ENCODE measurements around the gene RIOX2. TPM values are rescaled to one million over a fixed set of nuclear protein-coding genes. Genes with fewer than 3 reads are reported as not detected.

RIOX2 gene
- total RNA-seq, 2 donors from 2014 or later = 22.1 to 32.3 TPM

DNA sequence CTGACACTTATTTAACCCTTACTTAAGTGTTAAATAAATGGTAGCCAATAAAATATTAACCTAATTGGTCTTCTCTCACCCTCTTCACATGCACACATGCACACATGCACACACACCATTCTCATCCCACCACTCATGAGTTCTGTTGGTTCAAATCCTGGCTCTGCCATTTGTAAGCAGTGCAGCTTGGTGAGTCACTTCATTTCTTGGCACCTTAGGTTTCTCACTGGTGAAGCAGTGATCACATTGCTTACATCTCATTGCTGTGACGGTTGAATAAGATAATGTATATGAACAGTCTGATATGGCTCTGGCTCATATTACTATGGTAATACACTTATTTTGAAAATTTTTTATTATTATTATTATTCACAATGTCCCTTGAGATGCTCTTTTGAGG, 33.8 kb downstream of the RIOX2 start:
- H3K36me3 ChIP-seq (replicated peaks in 1 of 2; ENCODE audit: insufficient read depth in 1 of 2, low read depth in 2 of 2) = peaks cover 0 to 8% of the 10 kb centered on the region in 2 donors
- WGBS, 2 donors = 90% methylated on average over 1 of the region's 1 CpG

DNA sequence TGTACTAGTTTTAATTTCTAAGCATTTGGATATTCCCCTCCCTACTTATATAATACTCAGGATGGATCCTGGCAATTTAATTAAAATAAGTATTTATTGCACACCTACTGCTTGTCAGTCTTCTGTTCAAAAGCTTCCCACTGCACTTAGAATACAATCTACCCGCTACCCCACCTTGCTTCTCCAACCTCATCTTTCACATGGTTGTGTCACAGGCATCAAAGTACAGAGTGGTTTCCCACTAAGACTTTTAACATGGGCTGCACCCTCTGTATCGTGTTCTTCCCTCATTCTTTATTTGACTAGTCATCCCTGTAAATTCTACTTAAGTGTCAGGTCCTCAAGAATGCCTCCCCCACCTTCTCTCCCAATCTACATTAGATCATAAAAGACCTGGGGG, 35.0 kb downstream of the RIOX2 start:
- 84 to 96% methylated on average over 2 of the region's 2 CpGs for WGBS, 2 donors
- H3K4me1 ChIP-seq = peaks cover 2% of the 10 kb centered on the region
- DNase-seq (no peak), ATAC-seq (no peak)
- no peaks in the 10 kb centered on the region for H3K9me3 ChIP-seq
- TF ChIP-seq CTCF (IDR thresholded peaks at IDR 0.05) (no peak), POLR2A (IDR thresholded peaks at IDR 0.05) (no peak)
- intact Hi-C loops (cut with DNase I) = no loop called here
- no peaks in the 10 kb centered on the region for H3K27me3 ChIP-seq
- H3K36me3 ChIP-seq (replicated peaks in 1 of 2; ENCODE audit: insufficient read depth in 1 of 2, low read depth in 2 of 2) = peaks cover 0 to 8% of the 10 kb centered on the region in 2 donors
- no peak overlapping the region for H3K27ac ChIP-seq
- H3K4me3 ChIP-seq = no peak overlapping the region

More for the DNA sequence above, 33.8 kb downstream of the RIOX2 start:
- Histone ChIP-seq H3K9me3 (no peaks in the 10 kb centered on the region), H3K27me3 (no peaks in the 10 kb centered on the region), H3K27ac (no peak overlapping the region), H3K4me3 (no peak overlapping the region), H3K4me1 (peaks cover 8% of the 10 kb centered on the region)
- TF ChIP-seq CTCF (IDR thresholded peaks at IDR 0.05) (no peak), POLR2A (IDR thresholded peaks at IDR 0.05) (no peak)
- DNase-seq = no peak
- ATAC-seq = no peak
- intact Hi-C loops (cut with DNase I) = no loop called here

DNA sequence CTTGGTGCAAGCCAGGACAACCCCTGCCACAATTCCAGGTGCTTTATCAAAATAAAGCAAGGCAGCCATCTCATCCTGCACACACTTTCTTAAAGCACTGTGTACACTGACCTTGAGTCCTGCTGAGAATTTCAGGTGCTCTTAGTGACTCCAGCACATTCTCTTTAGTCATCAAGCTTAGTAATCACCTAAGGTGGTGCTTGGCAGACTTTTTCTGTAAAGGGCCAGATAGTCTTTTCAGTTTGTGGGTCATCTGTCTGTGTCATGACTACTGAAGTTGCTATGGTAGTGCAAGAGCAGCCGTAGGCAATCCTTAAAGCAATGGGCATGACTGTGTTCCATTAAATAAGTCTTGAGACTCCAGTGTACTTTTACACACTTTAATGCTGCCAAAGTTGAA, 36.4 kb downstream of the RIOX2 start:
- intact Hi-C loops (cut with DNase I) = no loop called here
- Histone ChIP-seq H3K27me3 (no peaks in the 10 kb centered on the region), H3K4me3 (no peak overlapping the region), H3K36me3 (replicated peaks in 1 of 2; ENCODE audit: insufficient read depth in 1 of 2, low read depth in 2 of 2) (peaks cover 0 to 8% of the 10 kb centered on the region in 2 donors), H3K4me1 (no peaks in the 10 kb centered on the region), H3K9me3 (no peaks in the 10 kb centered on the region), H3K27ac (no peak overlapping the region)
- TF ChIP-seq CTCF (IDR thresholded peaks at IDR 0.05) (no peak), POLR2A (IDR thresholded peaks at IDR 0.05) (no peak)
- ATAC-seq (no peak), DNase-seq (no peak)
- WGBS, 2 donors = 86 to 90% methylated on average over 1 of the region's 1 CpG

- no peak for DNase-seq
- Histone ChIP-seq H3K36me3 (replicated peaks in 1 of 2; ENCODE audit: insufficient read depth in 1 of 2, low read depth in 2 of 2) (peaks cover 0 to 11% of the 10 kb centered on the region in 2 donors), H3K9me3 (no peaks in the 10 kb centered on the region), H3K27ac (no peak overlapping the region), H3K27me3 (no peaks in the 10 kb centered on the region), H3K4me3 (no peak overlapping the region), H3K4me1 (no peaks in the 10 kb centered on the region)
- ATAC-seq = no peak
- TF ChIP-seq CTCF (IDR thresholded peaks at IDR 0.05) (no peak), POLR2A (IDR thresholded peaks at IDR 0.05) (no peak)
- 79 to 94% methylated on average over 3 of the region's 3 CpGs for WGBS, 2 donors
- intact Hi-C loops (cut with DNase I) = no loop called here
Observed at GRCh38 chr3:97934980-97935695, 37.1 kb downstream of the RIOX2 start.

GRCh38 chr3:97932387-97932801, 39.8 kb downstream of the RIOX2 start:
- peak; percentile 33 for ATAC-seq

More at GRCh38 chr3:97932387-97932801, 39.8 kb downstream of the RIOX2 start:
- H3K27me3 ChIP-seq = no peaks in the 10 kb centered on the region
- no peak for DNase-seq
- H3K36me3 ChIP-seq (replicated peaks in 1 of 2; ENCODE audit: insufficient read depth in 1 of 2, low read depth in 2 of 2) = peaks cover 0 to 11% of the 10 kb centered on the region in 2 donors
- intact Hi-C loops (cut with DNase I) = no loop called here
- no peak for TF ChIP-seq CTCF (IDR thresholded peaks at IDR 0.05)
- TF ChIP-seq POLR2A (IDR thresholded peaks at IDR 0.05) = no peak
- no peak overlapping the region for H3K4me3 ChIP-seq
- H3K27ac ChIP-seq = no peak overlapping the region
- no peaks in the 10 kb centered on the region for H3K9me3 ChIP-seq
- no peaks in the 10 kb centered on the region for H3K4me1 ChIP-seq
- WGBS, 2 donors = 77 to 84% methylated on average over 4 of the region's 4 CpGs
